ENCODE data around the gene ENPP1.

- TF ChIP-seq KLF1 (tag by site-specific recombination; IDR thresholded peaks at IDR 0.05) = no peak
- no peak for TF ChIP-seq HOXA7 (CRISPR knock-in tag; IDR thresholded peaks at IDR 0.05; ENCODE audit: borderline replicate concordance)
- TF ChIP-seq CTCF (tag by site-specific recombination; IDR thresholded peaks at IDR 0.05) = no peak
- TF ChIP-seq ZNF658 (tag by site-specific recombination; IDR thresholded peaks at IDR 0.05) = no peak
- no peak for TF ChIP-seq TCF7L2 (IDR thresholded peaks at IDR 0.05; ENCODE audit: borderline replicate concordance, low read depth, low read length)
- no peak for TF ChIP-seq SETDB1 (IDR thresholded peaks at IDR 0.05; ENCODE audit: insufficient read length, low read length)
- no peak for TF ChIP-seq SCRT2 (tag by site-specific recombination; IDR thresholded peaks at IDR 0.05)
- no peak for TF ChIP-seq PRDM10 (tag by site-specific recombination; IDR thresholded peaks at IDR 0.05)
- no peak for TF ChIP-seq REST (tag by site-specific recombination; IDR thresholded peaks at IDR 0.05)
These were observed 31.6 kb downstream of the ENPP1 start for GRCh38 chr6:131839388-131839787.

Measured in HEK293 (cell line).